Hematopoietic multipotent progenitor cell treated with erythropoietin and hydrocortisone succinate and interleukin-3 and kit ligand, for 17 days (in vitro differentiated cells): ENCODE data around the gene NQO1.
"Not testable (repeated sequence)": the region's sequence is repeated elsewhere in the genome, so short reads cannot be mapped to it uniquely, and the experiment has no call there.

Experiments used
- DNase-seq: peaks from one replicate; pipeline ENCODE4 v3.0.0-alpha.2; 2015; ENCODE audit warnings: low spot score

NQO1 gene

GRCh38 chr16:69741951-69742904 lies 15.9 kb upstream of the NQO1 start:
- DNase-seq: no peak

- DNase-seq: no peak
These were observed 15.2 kb upstream of the NQO1 start for GRCh38 chr16:69741519-69741918.

DNA sequence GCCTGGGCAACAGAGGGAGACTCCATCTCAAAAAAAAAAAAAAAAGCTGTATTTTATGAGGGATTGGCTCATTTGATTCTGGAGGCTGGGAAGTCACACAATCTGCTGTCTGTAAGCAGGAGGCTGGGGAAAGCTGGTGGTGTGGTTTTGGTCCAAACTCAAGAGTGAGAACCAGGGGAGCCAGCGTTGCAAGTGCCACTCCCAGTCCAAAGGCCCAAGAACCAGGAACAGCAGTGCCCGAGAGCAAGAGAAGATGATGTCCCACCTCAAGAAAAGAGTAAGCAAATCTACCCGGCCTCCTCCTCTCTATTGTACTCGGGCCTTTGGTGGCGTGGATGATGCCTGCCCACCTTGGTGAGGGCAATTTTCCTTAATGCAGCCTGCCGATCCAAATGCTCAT lies 5.7 kb upstream of the NQO1 start:
- DNase-seq: no peak

- not testable (repeated sequence) for DNase-seq
These were observed 4.9 kb upstream of the NQO1 start for GRCh38 chr16:69731280-69731679.

- DNase-seq: not testable (repeated sequence)
These were observed 2.7 kb upstream of the NQO1 start for GRCh38 chr16:69729030-69729429.

- no peak for DNase-seq
These were observed 1.5 kb upstream of the NQO1 start for GRCh38 chr16:69727916-69728270.

GRCh38 chr16:69725480-69726312 lies 664 bp downstream of the NQO1 start:
- DNase-seq: no peak

- no peak for DNase-seq
These were observed 1.3 kb downstream of the NQO1 start for GRCh38 chr16:69724981-69725479.

DNA sequence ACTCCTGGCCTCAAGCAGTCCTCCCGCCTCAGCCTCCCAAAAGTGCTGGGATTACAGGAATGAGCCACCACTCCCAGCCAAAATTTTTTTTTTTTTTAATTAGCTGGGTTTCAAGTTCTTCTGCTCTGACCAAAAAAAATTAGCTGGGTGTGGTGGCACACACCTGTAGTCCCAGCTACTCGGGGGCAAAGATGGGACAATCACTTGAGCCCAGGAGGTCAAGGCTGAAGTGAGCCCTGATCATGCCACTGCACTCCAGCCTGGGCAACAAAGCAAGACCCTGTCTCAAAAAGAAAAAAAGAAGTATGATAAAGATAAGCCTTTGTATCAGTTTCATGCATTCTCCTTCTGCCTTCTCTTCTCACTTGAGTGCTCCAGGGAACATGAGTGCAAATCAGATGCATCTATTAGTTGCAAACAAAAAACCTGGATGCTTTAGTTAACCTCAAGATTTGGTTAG lies 1.9 kb downstream of the NQO1 start:
- no peak for DNase-seq

DNA sequence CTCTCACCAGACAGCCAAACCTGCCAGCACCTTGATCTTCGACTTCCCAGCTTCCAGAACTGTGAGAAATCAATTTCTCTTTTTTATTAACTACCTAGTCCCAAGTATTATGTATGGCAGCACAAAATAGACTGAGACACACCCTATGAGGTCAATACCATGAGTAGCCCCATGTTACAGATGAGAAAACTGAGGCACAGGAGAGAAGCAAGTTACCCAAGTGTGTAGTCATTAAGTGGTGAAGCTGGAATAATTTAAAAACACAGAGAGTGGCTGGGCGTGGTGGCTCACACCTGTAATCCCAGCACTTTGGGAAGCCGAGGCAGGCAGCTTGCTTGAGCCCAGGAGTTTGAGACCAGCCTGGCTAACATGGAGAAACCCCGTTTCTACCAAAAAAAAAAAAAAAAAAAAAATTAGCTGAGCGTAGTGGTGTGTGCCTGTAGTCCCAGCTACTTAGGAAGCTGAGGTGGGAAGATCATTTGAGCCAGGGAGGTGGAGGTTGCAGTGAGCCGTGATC lies 4.9 kb downstream of the NQO1 start:
- DNase-seq: no peak

DNA sequence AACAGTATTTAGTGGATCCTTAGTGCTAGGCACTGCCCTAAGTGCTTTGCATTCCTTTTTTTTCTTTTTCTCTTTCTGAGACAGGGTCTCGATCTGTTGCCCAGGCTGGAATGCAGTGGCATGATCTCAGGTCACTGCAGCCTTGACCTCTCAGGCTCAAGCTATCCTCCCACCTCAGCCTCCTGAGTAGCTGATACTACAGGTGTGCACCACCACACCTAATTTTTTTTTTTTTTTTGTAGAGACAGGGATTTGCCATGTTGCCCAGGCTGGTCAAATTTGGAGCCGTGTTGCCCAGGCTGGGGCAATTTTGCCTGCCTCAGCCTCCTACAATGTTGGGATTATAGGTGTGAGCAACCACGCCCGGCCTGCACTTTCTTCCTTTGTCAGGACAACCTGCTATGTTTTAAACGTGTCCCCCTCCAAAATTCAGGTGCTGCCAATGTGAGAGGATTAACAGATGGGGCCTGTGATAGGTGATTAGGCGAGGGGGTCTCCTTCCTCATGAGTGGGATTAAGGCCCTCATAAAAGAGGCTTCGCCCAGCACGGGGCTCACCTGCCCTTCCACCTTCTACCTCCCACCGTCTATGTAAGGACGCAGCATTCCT lies 5.4 kb downstream of the NQO1 start:
- no peak for DNase-seq

DNA sequence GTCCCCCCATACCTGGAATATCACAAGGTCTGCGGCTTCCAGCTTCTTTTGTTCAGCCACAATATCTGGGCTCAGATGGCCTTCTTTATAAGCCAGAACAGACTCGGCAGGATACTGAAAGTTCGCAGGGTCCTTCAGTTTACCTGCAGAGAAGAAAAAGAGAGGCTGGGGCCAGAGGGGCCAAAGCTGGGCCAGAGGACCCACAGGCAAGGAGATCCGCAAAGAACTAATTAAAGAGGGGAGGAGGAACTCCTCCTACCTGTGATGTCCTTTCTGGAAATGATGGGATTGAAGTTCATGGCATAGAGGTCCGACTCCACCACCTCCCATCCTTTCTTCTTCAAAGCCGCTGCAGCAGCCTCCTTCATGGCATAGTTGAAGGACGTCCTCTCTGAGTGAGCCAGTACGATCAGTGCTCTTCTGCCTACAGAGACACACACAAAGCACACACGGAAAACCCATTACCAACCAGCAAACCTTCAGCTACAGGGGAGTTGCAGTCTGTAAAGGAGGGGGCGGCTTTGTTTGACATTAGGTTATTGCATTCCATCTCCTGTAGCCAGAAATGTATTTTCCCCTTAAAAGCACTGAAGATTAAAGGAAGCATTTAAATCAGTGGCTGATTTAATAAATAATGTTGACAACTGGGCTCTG lies 8.1 kb downstream of the NQO1 start:
- DNase-seq: no peak

DNA sequence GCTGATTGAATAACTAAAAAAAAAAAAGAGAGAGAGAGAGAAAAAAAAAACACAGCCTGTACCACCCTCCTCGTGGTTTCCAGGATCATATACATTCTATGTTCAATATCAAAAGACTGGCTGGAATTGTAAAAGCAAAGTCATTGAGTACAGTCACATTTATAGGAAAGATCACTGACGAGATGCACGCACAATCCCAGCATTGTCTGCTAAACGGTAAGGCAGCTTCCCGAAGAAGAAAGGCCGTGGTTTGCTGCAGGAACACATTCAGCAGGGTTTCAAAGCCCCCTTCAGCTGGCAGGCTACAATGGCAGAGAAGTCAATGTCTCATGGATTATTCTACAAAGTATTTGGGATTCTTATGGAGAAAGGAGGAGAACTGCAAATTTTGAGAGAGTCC lies 9.3 kb downstream of the NQO1 start:
- DNase-seq: no peak

DNA sequence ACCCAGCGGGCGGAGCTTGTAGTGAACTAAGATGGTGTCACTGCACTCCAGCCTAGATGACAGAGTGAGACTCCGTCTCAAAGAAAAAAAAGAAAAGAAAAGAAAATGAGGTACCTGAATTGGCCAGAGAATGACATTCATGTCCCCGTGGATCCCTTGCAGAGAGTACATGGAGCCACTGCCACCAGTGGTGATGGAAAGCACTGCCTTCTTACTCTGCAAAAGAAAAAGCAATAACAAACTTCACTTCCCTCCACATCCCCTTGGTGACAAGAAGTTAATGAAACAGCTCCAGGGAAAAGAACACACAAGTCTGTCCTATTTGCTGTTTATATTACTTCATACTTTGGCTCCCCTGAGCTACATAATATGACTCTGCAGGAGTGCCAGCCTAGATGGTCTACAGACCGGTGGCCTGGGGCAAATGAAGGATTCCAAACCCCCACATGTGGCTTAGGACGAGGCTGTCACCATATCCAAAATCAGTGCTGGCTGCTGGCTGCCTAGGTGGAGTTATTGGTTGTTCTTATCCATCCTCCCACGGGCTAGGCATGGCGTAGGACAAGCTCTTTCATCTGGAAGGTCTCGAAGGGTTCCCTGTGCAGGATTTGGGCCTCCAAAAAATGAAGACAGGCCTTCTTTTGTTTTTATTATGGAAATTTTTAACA lies 13.3 kb downstream of the NQO1 start:
- DNase-seq: no peak

DNA sequence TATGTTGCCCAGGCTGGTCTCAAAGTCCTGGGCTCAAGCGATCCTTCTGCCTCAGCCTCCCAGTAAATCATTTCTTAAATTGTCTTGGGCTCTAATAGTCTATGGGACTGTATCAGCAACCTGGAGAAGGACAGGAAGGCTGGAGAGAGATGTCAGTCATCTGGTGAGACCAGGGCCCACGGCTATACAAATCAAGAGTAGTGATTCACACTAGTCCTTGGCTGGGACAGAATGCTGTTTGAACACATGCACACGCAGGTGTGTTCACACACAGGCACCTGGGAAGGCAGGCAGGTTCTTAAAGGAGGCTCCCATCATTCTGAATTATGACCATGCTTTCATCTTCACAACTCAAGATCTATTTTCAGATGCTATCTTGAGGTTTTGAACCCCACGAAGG lies 14.1 kb downstream of the NQO1 start:
- no peak for DNase-seq

GRCh38 chr16:69711115-69711740 lies 15.1 kb downstream of the NQO1 start:
- DNase-seq: no peak

DNA sequence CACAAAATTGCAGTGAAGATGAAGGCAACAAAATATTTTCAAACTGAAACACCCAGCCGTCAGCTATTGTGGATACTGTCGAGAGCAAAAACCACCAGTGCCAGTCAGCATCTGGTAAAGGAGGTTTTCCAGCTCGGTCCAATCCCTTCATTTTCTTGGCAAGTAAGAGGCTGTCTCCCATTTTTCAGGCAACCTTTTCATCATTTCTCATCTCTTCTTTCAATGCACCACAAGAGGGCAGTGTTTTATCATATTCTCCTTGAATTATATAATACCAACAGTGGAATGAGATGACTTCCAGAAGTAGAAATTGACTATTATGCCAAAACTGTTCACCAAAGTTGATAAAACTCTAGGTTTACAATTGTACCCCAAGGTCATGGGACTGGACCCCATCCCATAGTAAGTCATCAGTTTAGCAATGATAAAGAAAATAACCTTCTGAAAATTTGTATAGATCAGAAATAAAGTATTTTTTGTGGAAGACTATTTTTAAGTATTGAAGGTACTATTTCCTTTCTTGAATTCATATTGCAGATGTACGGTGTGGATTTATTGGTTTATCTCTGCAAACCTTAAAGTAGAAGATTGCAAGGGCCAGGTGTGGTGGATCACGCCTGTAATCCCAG lies 16.8 kb downstream of the NQO1 start:
- peak; percentile 79 for DNase-seq

GRCh38 chr16:69707920-69708683 lies 18.3 kb downstream of the NQO1 start:
- DNase-seq: no peak

- DNase-seq: no peak
These were observed 19.4 kb downstream of the NQO1 start for GRCh38 chr16:69706975-69707340.
